COLO668 (cell line): ENCODE measurements around the gene XXYLT1.
"Not testable (repeated sequence)": the region's sequence is repeated elsewhere in the genome, so short reads cannot be mapped to it uniquely, and the experiment has no call there.

Experiments
- DNase-seq: peaks from one replicate; lab custom pipeline; 2025; ENCODE audit not compliant: unreplicated experiment; lab: John Stamatoyannopoulos, UW

The XXYLT1 gene

DNA sequence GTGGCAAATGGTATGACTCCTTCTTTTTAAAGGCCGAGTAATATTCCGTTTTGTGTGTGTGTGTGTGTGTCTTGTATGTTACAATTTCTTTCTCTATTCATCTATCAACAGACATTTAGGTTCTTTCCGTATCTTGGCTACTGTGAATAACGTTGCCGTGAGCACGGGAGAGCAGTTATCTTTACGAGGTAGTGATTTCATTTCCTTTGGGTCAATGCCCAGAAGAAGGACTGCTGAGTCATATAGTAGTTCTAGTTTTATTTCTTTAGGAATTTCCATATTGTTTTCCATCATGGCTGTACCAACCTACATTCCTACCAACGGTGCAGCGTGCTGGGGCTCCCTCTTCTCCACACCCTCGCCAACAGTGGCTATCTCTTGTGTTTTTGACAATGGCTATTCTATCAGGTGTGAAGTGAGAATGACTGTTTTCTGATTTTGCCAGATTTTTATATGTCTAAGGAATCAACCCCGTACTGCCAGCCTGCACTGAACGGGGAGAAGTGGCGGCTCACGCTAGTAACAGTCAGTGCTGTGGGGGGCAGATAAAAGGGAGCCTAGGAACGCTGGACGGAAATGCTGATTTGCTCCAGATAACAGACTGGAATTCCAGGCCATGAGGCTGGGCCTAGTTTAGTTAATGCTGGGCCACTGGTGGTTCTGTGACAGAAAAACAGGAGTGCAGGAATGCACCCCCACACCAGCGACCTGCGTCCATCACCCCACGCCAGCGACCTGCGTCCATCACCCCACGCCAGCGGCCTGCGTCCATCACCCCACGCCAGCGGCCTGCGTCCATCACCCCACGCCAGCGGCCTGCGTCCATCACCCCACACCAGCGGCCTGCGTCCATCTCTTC is 168.1 kb downstream of the XXYLT1 start:
- DNase-seq: no peak

DNA sequence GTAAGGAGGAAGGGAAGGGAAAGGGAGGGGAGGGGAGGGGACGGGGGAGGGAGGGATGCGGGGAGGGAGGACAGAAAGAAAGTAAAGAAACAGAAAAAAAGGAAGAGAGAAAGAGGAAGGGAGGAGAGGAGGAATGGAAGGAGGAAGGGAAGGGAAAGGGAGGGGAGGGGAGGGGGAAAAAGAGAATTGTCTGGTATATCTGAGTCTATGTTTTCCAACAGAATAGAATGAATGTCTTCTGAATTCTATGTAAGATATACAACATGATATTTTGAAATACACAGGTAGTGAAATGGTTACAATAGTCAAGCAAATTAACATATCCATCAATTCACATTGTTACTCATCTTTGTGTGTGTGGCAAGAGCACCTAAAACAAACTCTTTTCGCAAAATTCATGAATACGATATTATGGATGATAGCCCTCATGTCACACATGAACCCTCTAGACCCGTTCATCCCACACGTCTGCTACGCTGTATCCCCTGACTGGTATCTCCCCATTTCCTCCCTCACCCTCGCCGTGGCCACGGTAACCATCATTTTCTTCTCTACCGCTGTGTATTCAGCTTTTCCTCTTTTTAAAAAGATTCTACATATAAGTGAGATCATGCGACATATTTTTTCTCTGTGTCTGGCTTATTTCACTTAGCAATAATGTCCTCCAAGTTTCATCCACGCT is 168.9 kb downstream of the XXYLT1 start:
- no peak for DNase-seq

DNA sequence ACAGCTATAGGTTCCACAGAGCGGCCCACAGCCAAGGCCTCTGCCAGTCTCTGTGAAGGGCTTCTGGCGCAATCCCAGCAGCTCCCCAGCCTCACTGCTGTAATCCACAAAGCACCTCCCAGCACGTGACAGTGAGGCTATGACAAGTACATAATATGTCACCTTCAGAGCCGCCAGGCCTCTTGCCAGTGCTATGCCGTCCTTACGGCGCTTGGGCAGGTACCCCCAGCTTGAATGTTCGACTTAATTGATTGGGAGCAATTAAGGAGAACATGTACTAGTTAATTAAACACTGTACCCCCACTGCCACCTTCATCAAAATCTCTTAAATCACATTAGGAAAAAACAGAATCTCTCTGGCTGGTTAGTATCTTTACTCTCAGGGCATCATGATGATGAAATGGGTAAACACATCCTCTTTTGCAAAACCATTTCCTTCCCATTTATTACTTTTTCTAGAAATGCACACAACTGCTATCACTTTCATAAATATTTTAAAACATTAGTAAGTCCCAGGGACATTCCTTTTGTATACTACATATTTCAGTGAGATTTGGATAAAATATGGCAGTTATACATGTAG is 169.9 kb downstream of the XXYLT1 start:
- DNase-seq: no peak

DNA sequence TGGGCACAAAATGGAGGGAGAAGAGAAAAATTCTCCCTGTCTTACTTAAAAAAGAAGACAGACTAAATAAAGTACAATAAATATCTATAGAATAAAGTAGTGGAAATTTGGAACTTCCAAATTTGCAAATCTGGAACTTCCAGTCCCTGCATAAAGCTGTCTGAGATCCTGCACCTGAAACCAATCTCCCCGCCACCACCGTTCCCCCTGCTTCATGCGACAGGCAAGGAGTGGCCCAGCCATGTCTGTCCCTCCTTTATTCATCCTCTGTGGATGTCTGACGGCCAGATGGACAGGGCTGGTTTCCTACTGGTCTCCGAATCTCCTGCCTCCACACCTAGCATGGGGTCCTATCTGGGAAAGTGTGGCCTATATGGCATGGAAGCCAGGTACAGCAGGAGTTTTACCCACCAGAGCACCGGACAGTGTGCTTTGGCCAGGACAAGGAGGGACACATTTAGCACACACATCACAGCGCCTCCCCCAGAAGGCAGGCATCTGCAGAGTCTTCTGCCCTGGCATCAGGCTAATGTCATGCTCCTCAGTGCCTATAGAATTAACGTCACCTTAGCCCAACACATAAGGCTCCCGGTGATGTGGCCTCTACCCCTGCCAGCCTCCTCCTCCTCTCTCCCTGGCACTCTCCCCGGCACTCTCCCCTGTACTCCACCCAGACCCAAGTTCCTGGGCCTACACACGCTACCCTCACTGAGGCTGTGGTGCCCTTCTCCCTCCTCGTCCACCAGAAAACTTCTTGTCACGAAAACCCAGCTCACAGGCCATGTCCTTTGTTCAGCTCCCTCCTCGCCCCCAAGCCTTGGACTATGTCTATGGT is 170.8 kb downstream of the XXYLT1 start:
- DNase-seq: no peak

DNA sequence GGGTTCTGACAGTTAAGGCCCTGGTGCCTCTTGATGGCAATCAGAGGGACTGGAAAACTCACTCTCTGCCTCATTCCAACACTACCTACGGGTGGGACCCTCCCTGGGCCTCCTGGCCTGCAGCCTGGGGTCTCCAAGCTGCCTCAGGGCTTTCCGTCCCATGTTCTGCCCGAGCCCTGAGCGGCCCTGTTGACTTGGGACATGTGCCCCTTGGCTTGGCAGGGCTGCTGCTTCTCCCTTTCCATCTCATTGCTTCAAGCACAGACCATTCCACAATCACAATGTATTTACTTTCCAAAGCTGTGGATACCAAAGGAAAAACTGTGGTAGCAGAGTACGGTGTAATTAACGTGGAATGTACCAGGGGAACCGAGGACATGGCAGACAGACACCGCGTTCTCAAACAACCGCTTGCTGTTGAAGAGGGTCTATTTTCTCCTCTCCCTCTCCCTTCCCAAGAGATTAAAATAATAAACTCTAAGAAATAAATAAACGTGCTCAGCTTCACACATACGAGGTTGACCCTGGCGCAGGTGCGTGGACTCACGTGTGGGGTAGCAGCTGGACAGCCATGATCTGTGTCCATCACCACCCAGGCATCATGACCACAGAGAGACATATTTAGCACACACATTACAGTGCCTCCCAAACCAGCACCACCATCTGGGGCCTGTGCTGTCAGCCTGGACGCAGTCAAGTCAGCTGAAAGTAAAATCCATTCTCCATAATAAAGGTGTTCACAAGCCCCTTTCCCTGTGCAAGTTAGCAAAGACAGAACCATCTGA is 172.0 kb downstream of the XXYLT1 start:
- no peak for DNase-seq

DNA sequence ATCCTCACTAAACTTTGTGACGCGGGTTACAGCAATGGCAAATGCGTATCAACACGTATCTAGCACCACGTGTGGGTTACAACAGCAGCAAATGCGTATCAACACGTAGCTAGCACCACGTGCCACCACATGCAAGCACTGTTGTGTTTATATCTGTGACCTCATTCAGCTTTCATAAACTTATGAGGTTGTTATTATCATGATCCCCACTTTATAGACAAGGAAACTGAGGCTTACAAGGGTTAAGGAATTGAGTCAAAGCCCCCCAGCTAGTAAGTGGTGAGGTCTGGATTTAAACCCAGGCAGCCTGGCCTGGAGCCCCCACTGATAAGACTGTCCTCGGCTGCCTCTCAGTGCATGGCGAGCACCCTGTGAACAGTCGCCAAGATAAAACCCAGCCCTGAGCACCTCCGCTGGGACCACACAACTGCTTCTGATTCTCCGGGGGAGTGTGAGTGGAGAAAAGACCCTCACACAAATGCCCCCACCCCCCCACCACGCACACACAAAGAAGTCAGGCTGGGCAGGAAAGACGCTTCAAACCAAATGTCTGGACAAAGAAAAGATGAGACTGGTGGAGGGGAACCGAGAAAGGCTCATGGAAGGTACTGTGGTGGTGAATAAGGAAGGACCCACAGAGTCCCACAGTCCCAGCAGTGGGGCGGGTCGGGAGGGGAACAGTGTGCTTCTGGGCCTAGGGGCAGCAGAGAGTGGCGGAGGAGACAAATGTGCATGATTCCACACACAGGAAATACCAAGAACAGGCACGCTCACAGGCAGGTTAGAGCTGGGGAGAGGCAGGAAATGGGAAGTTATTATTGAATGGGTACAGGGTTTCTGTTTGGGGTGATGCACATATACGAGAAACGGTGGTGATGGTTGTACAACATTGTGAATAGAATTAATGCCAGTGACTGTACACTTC is 173.4 kb downstream of the XXYLT1 start:
- DNase-seq: no peak

DNA sequence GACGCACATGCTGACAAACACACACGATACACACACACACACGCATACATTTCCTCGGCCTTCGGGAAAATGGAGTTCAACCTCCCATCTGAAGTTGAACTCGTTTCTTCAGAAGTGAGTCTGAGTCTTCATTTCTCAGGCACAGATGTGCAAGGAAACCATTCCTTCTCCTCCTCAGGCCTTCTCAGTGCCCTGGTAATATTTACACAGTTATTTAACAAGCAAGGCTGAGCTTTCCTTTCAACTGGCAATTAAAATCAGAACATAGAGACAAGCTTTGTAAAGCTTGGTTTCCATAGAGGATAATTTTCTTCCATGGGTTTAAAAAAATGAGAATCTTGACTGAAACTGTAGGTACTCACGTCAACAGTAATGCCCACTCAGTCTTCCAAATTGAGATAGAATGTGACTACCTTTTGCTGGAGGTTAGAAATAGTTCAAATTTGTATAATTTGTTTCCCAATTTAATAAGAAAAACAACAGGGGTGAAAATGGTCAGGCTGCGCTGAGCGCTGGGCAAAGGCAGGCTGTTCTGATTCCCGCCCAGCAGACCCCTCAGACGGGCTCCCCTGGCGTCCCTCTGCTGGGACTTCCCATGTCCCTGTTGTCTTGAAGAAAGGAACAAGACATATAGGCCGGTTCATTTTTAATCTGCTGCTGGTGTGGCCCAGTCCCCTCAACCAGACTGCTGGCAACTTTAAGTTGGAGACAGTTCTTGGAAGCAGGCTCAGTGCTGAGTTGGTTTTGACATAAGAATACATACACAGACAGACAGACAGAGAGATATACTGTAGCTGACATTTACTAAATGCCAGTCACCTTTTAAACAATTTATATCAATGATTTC is 174.3 kb downstream of the XXYLT1 start:
- no peak for DNase-seq

DNA sequence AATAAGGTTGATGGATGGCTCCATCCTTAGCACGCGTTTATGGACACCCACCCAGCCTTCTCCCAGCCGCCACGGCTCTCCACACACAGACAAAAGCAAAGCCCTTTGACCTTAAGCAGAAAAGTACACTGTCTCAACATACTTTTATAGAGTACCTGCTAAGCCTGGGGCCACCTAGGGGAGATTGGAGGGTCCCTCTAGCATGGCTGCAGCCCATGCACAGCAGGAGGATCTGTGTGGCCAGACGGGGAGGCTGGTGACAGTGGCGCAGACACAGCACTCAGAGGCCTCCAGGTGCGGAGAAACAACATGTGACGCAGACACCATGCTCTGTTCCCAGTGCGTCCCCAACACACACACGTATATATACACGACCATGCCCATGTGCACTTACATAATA is 174.9 kb downstream of the XXYLT1 start:
- no peak for DNase-seq

DNA sequence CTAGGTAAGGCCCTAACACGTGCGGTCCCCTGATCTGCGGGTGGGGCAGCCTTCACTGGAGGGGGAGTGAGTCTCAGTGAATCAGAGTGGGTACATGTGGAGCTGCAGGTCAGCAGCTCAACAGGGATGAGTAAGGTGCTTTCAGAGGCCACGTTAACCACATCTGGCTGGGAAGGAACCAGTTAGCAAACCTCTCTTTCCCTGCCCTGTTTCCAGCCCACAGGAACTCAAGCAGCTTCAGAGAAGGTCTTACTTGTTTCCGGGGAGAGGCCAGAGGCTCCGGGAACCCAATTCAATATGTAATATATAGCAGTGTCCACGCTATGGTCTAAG is 175.3 kb downstream of the XXYLT1 start:
- no peak for DNase-seq

DNA sequence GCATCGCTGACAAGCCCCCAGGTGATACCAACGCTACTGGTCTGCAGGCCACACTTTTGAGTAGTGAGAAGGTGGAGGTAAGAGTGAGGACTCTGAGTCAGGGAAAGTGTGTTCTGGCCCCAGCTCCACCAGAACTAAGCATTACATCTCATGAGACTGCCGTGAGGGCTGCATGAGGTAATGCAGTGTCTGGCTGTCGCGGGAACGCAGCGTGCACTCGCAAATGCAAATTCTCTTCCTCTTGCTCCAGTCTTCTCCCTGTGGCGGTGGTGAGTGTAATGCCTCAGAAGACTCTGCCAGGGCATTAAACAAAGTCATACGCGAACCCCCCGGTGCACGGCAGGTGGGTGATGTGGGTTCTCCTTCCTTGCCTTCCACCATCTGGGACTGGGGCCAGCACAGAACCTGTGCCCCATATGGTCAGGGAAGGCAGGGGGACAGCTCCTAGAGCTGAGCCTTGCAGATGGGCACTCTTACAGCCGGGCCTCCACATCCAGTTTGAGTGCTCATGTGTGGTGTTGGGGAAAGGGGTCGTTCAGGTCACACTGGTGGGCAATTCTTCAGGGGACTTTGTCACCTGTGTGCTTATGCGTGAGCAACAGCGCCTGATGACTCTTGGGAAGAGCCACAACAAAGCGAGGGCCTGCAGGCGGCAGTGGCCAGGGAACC is 175.8 kb downstream of the XXYLT1 start:
- no peak for DNase-seq

DNA sequence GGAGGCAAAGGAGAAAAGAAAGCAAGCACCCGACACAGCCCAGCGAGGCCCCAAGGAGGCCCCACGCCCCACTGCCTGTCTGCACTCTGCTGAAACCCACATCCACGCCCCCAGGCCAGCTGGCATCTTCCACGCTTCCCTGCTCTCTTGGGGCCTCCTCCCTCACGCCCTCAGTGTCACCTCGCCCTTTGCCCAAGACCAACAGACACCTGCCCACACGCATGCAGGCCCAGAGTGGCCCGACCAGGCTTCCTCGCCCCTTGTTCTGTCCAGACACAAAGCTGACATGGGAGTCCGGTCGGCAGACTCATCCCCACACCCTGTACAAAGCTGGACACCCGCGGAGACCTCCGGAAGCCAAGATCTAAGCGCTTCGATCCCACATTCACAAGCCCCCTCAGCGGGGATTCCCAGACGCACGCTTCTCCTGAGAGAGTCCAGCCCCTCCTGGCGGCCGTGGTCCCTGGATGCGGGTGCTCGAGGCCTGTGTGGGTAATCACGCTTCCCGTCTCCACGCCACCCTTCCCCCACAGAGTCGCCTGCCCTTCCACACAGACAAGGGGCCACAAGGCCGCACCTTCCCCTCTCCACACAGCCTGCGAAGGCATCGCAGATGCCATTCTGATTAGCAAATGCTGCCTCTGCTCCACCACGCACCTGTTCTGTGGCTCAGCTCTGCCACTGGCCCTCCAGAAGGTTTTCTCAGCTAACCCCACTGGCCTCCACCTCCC is 176.6 kb downstream of the XXYLT1 start:
- peak; percentile 6 for DNase-seq

DNA sequence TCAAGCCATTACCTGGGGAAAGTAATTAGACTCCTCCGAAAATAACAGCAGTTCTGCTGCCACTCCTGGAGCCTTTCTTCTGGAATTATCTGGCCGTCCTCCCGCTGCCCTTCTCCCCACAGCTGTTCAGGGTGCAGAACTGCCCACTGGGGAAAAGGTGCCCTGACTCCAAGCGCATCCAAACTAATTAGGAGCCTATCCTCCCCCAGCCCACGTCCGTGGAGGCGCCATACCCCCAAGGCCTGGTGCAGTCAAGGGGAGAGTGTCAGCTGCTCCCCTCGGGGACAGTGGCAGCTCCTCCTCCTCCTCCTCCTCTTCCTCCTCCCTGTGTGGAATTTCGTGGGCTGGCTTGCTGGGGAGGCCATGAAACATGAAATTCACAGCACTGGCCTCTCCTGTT is 177.2 kb downstream of the XXYLT1 start:
- no peak for DNase-seq

DNA sequence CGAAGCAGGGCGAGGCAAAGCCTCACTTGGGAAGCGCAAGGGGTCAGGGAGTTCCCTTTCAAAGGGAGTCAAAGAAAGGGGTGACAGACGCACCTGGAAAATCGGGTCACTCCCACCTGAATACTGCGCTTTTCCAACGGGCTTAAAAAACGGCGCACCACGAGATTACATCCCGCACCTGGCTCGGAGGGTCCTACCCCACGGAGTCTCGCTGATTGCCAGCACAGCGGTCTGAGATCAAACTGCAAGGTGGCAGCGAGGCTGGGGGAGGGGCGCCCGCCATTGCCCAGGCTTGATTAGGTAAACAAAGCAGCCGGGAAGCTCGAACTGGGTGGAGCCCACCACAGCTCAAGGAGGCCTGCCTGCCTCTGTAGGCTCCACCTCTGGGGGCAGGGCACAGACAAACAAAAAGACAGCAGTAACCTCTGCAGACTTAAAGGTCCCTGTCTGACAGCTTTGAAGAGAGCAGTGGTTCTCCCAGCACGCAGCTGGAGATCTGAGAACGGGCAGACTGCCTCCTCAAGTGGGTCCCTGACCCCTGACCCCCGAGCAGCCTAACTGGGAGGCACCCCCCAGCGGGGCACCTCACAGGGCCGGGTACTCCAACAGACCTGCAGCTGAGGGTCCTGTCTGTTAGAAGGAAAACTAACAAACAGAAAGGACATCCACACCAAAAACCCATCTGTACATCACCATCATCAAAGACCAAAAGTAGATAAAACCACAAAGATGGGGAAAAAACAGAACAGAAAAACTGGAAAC is 182.9 kb downstream of the XXYLT1 start:
- not testable (repeated sequence) for DNase-seq

DNA sequence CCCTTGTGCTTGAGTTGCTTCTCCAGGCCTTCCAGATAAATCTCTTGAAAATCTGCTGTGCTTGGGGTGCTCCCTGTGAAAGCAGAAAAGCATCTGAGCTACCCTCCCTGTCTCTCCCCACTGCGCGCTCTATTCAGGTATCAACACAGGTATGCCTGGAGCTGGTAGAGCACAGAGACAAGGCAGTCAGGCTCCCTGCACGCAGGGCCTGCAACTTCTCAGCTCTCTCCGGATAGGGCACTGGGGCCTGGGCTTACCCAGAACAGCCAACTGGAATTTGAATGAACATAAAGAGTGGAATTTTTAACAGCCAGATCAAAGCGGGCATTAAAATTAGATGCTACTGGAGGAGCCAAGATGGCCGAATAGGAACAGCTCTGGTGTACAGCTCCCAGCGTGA is 183.6 kb downstream of the XXYLT1 start:
- no peak for DNase-seq

DNA sequence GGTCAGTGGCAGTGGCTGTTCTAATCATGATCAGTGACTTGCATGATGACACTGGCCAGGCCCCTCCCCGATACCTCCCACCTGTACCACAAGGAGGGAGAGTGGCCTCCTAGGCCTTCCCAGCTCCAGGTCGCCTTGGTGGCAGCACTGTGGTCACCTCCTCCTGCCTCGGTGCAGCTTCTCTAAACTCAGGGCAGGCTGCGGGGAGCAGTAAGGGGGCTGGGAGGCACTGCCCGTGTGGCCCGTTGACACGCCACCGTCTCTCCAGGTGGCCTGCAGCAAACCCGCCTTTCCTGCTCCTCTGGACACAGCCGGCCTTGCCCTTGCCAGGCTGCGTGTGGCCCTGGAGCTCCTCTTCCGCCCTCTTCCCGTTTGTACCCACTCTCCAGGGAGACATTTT is 184.1 kb downstream of the XXYLT1 start:
- no peak for DNase-seq

DNA sequence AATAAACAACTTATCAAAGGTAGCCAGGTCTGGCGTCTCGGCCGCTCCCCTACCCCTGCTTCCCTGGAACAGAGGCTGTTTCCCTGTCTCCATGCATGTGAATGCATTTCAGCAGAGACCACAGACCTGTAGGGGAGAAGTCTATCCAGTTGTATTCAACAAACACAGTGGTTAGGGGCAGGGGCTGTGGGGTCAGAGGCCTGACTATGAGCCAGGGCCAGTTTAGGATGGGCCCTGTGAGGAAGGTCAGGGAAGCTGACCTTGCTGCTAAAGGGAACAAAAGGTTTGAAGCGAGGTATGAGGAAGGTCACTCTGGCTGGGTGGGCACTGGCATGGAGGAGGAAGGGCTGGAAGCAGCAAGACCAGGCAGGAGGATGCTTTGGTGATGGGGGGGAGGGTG is 184.6 kb downstream of the XXYLT1 start:
- DNase-seq: no peak
